PC-3 (cell line): Measurements from ENCODE around the gene TRIM33. TPM values are rescaled to one million over a fixed set of nuclear protein-coding genes. Genes with fewer than 3 reads are reported as not detected.

Experiments used
- ATAC-seq: fragments of 200-7000 bp; cut with Tn5 transposase; 2 replicates; pipeline ENCODE4 v1.9.1; 2020; ENCODE audit warnings: mild to moderate bottlenecking, moderate library complexity
- BruUV-seq: library from RNA; stranded (reverse); fragments of 400-500 nt; replicated peaks from 2 replicates; lab custom pipeline; 2021; lab: Mats Ljungman, UMichigan
- CTCF ChIA-PET: fragments of 300-600 bp; sonication (Branson Sonifier 250); formaldehyde crosslinking; loops from one replicate; lab custom pipeline; 2022; ENCODE audit warnings: antibody characterized with exemption; lab: Charles Lee
- POLR2A ChIA-PET: fragments of 300-600 bp; sonication (Branson Sonifier 250); formaldehyde crosslinking; loops from one replicate; lab custom pipeline; 2022; ENCODE audit warnings: antibody characterized with exemption; ENCODE audit not compliant: unreplicated experiment; lab: Charles Lee
- DNase-seq: peaks from one replicate; pipeline ENCODE4 v3.0.0-alpha.2; 2015
- H2AFZ ChIP-seq: fragments of 300-600 bp; sonication (generic); 2 replicates; pipeline ENCODE4 v1.6.0; 2016; ENCODE audit warnings: antibody characterized with exemption, low read length
- H3F3A ChIP-seq: fragments of 300-600 bp; sonication (generic); one replicate; pipeline ENCODE4 v1.6.0; 2017; ENCODE audit warnings: antibody characterized with exemption, low read length, control low read depth, mild to moderate bottlenecking; ENCODE audit not compliant: unreplicated experiment
- H3K27ac ChIP-seq: fragments of 300-600 bp; sonication (generic); 2 replicates; pipeline ENCODE4 v1.5.1; 2016; ENCODE audit warnings: mild to moderate bottlenecking, low read length
- H3K27me3 ChIP-seq: fragments of 300-600 bp; sonication (generic); 2 replicates; pipeline ENCODE4 v1.6.1; 2016; ENCODE audit warnings: low read length, mixed read lengths
- H3K36me3 ChIP-seq: fragments of 300-600 bp; sonication (generic); 2 replicates; pipeline ENCODE4 v1.6.1; 2016; ENCODE audit warnings: low read depth, mixed run types, low read length, mixed read lengths
- H3K4me1 ChIP-seq: fragments of 300-600 bp; sonication (generic); 2 replicates; pipeline ENCODE4 v1.5.1; 2016; ENCODE audit warnings: low read length; ENCODE audit not compliant: insufficient read depth
- H3K4me2 ChIP-seq: fragments of 300-600 bp; sonication (generic); 2 replicates; pipeline ENCODE4 v1.6.0; 2016; ENCODE audit warnings: low read length
- H3K4me3 ChIP-seq: fragments of 300-600 bp; sonication (generic); 2 replicates; pipeline ENCODE4 v1.5.1; 2016; ENCODE audit warnings: mild to moderate bottlenecking, low read length, mixed read lengths
- H3K79me2 ChIP-seq: fragments of 300-600 bp; sonication (generic); 2 replicates; pipeline ENCODE4 v1.6.1; 2017; ENCODE audit warnings: low read length, mixed read lengths
- H3K9ac ChIP-seq: fragments of 300-600 bp; sonication (generic); 2 replicates; pipeline ENCODE4 v1.6.0; 2016; ENCODE audit warnings: mild to moderate bottlenecking, low read length
- H3K9me2 ChIP-seq: fragments of 300-600 bp; sonication (generic); replicated peaks from 2 replicates; pipeline ENCODE4 v1.6.1; 2016; ENCODE audit warnings: mixed run types, low read length, mixed read lengths
- H3K9me3 ChIP-seq: fragments of 300-600 bp; sonication (generic); 2 replicates; pipeline ENCODE4 v1.6.1; 2016; ENCODE audit warnings: low read length, mixed read lengths
- H4K20me1 ChIP-seq: fragments of 300-600 bp; sonication (generic); 2 replicates; pipeline ENCODE4 v1.6.1; 2016; ENCODE audit warnings: low read length, mixed read lengths
- EZH2phosphoT487 ChIP-seq: fragments of 300-600 bp; sonication (generic); IDR thresholded peaks from 2 replicates; pipeline ENCODE4 v1.6.1; 2018; ENCODE audit warnings: mild to moderate bottlenecking, antibody characterized with exemption, low read length, borderline replicate concordance
- intact Hi-C: fragments of 100-400 bp; cut with micrococcal nuclease; formaldehyde crosslinking; loops from 2 replicates; pipeline ENCODE4 v1.9.0; 2023
- total RNA-seq: library from RNA; depleted of rRNA; stranded (reverse); fragments of >200 nt; gene quantifications from 2 replicates; pipeline ENCODE4 v1.2.3, GENCODE V29; 2014; rRNA removed
- TF ChIP-seq, protein P1 (sequence below): fragments of 300-600 bp; sonication (generic); conservative IDR thresholded peaks from 2 replicates; pipeline ENCODE4 v1.5.1; 2017; ENCODE audit warnings: antibody characterized with exemption, low read depth, mild to moderate bottlenecking, low read length

Gene TRIM33
- total RNA-seq, 1 experiment from 2014 or later = 36.7 TPM

DNA sequence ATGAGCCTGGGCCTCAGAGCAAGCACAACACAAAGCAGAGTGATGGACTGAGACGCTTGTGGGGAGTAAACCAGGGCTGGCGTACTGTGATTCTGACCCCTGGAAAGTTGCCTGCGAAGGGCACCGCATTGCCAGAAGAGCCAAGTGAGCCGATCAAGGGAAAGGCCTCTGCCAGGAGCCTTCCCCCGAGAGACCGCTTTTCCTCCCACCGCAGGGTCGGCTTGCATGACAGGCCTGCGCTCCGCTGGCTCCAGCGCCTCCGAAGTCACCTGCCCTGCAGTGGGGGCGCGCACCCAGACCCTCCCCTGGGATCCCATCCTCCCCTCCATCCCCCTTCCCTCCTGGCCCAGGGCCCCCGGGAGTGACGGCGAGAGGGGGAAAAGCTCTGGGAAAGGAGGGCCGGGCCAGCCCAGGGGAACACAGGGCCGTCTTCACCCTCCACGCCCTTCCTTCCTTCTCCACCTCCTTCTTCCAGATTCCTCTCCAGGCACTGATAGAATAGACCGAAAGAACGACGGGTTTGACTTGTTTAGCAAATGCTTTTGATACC lies 165.0 kb downstream of the TRIM33 start:
- no peak for TF ChIP-seq EZH2phosphoT487
- TF ChIP-seq, protein P1, sequence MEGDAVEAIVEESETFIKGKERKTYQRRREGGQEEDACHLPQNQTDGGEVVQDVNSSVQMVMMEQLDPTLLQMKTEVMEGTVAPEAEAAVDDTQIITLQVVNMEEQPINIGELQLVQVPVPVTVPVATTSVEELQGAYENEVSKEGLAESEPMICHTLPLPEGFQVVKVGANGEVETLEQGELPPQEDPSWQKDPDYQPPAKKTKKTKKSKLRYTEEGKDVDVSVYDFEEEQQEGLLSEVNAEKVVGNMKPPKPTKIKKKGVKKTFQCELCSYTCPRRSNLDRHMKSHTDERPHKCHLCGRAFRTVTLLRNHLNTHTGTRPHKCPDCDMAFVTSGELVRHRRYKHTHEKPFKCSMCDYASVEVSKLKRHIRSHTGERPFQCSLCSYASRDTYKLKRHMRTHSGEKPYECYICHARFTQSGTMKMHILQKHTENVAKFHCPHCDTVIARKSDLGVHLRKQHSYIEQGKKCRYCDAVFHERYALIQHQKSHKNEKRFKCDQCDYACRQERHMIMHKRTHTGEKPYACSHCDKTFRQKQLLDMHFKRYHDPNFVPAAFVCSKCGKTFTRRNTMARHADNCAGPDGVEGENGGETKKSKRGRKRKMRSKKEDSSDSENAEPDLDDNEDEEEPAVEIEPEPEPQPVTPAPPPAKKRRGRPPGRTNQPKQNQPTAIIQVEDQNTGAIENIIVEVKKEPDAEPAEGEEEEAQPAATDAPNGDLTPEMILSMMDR = no peak
- no peaks in the 10 kb centered on the region for H3K27me3 ChIP-seq
- H3K36me3 ChIP-seq = no peaks in the 10 kb centered on the region
- H3K9ac ChIP-seq = peak overlapping the region; percentile 23; the same call in 1 of the 2 replicates
- no TSS peak for BruUV-seq
- H3K27ac ChIP-seq = no peak overlapping the region
- DNase-seq (no peak), ATAC-seq (peak; percentile 68)
- peak overlapping the region; percentile 91 for H3K4me2 ChIP-seq
- intact Hi-C loops = loop anchor here (1.0 to 2.0 kb wide), 5 partner anchors 82 to 367 kb away; partner anchors contain the start of genes OLFML3 and TRIM33
- H3K9me3 ChIP-seq = no peaks in the 10 kb centered on the region
- H3K9me2 ChIP-seq = no peaks in the 10 kb centered on the region
- no peaks in the 10 kb centered on the region for H3F3A ChIP-seq
- ChIA-PET CTCF (no interaction called here), POLR2A (no interaction called here)
- H3K79me2 ChIP-seq = no peaks in the 10 kb centered on the region
- H3K4me1 ChIP-seq = peaks cover 18% of the 10 kb centered on the region; the same call in 1 of the 2 replicates
- no peaks in the 10 kb centered on the region for H4K20me1 ChIP-seq
- H2AFZ ChIP-seq = peak overlapping the region; percentile 96
- H3K4me3 ChIP-seq = peak overlapping the region; percentile 73

DNA sequence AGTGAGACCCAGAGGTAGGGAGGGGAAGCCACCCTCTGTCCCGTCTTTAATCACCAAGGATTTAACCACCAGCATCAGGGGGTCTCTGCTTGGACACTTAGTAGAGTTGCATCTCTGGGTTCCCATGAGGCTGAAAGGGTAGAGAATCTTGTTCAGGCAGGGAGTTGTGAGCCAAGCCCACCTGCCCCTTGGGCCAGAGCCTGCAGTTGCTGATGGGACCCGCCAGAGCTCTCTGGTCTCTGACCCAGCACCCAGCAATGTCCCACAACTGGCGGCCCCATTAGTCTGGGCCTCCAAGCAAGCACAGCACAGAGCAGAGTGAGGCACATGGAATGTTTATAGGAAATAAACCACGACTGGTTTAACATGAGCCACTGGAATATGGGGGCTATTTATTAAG lies 166.3 kb downstream of the TRIM33 start:
- H3K79me2 ChIP-seq = no peaks in the 10 kb centered on the region
- CTCF ChIA-PET = no interaction called here
- DNase-seq = no peak
- no peaks in the 10 kb centered on the region for H3K36me3 ChIP-seq
- no peaks in the 10 kb centered on the region for H3K9me2 ChIP-seq
- H3K9me3 ChIP-seq = no peaks in the 10 kb centered on the region
- H3F3A ChIP-seq = no peaks in the 10 kb centered on the region
- no peak overlapping the region for H3K9ac ChIP-seq
- intact Hi-C loops = no loop called here
- no TSS peak for BruUV-seq
- POLR2A ChIA-PET = no interaction called here
- no peak for TF ChIP-seq EZH2phosphoT487
- TF ChIP-seq, protein P1 = no peak
- H3K4me1 ChIP-seq = peaks cover 18% of the 10 kb centered on the region; the same call in 1 of the 2 replicates
- no peak overlapping the region for H2AFZ ChIP-seq
- no peak overlapping the region for H3K4me3 ChIP-seq
- H3K27me3 ChIP-seq = no peaks in the 10 kb centered on the region
- no peak overlapping the region for H3K4me2 ChIP-seq
- no peaks in the 10 kb centered on the region for H4K20me1 ChIP-seq
- no peak for ATAC-seq
- no peak overlapping the region for H3K27ac ChIP-seq

Other genes starting within 250 kb of the TRIM33 start
- gene BCAS2, start 70.4 kb upstream of the TRIM33 start, total RNA-seq = 57.7 and 70.1 TPM in 2 replicates
- 0.95 and 2.0 TPM in 2 replicates for gene DENND2C, start 158.8 kb upstream of the TRIM33 start, total RNA-seq
- gene AMPD1, start 184.3 kb upstream of the TRIM33 start, total RNA-seq = not detected in 2 replicates
- gene NRAS, start 205.6 kb upstream of the TRIM33 start, total RNA-seq = 12.6 and 15.1 TPM in 2 replicates
- 380 and 480 TPM in 2 replicates for gene CSDE1, start 246.8 kb upstream of the TRIM33 start, total RNA-seq